Transverse colon (tissue), 4 donors: ENCODE results near the gene KCNJ16. TPM values are rescaled to one million over a fixed set of nuclear protein-coding genes. Genes with fewer than 3 reads are reported as not detected.

Experiments
- DNase-seq: peaks from one replicate; pipeline ENCODE4 v3.0.0-alpha.2; 2019
- H3K27ac ChIP-seq, 4 donors: fragments of 200-600 bp; sonication (generic); 2 replicates each; pipeline ENCODE4 v1.5.1; 2016 to 2018; ENCODE audit warnings: inconsistent platforms in 4 of 4
- H3K27me3 ChIP-seq: fragments of 200-600 bp; sonication (generic); 2 replicates; pipeline ENCODE4 v1.5.1; 2017; ENCODE audit warnings: inconsistent platforms
- H3K36me3 ChIP-seq, 4 donors: fragments of 200-600 bp; sonication (generic); 2 replicates each; pipeline ENCODE4 v1.5.1; 2017 to 2019; ENCODE audit warnings: inconsistent platforms in 4 of 4
- H3K4me1 ChIP-seq, 4 donors: fragments of 200-600 bp; sonication (generic); 2 replicates each; pipeline ENCODE4 v1.5.1; 2017 to 2020; ENCODE audit warnings: inconsistent platforms in 4 of 4
- H3K4me3 ChIP-seq, 4 donors: fragments of 200-600 bp; sonication (generic); 1 replicate in 1 of 4; 2 replicates in 3 of 4; pipeline versions ENCODE4 v1.5.1 to v1.6.1; 2017 to 2019; ENCODE audit warnings: inconsistent platforms in 4 of 4
- H3K9me3 ChIP-seq, 2 donors: fragments of 200-600 bp; sonication (generic); 2 replicates each; pipeline ENCODE4 v1.5.1; 2017 to 2019; ENCODE audit warnings: inconsistent platforms in 2 of 2
- EP300 ChIP-seq: sonication (generic); formaldehyde crosslinking; IDR thresholded peaks from one replicate; pipeline ENCODE4 v1.6.1; 2017; ENCODE audit warnings: antibody characterized with exemption, low read depth
- POLR2A ChIP-seq: fragments of 450-650 bp; IDR thresholded peaks from one replicate; pipeline ENCODE4 v1.6.1; 2016; ENCODE audit warnings: antibody characterized with exemption, mild to moderate bottlenecking, moderate library complexity
- POLR2AphosphoS5 ChIP-seq, 3 donors: sonication (generic); formaldehyde crosslinking; IDR thresholded peaks; one replicate each; pipeline ENCODE4 v1.6.1; 2016; ENCODE audit warnings: antibody characterized with exemption in 3 of 3
- WGBS, 2 donors: methylation state at CpG; one replicate each; pipeline ENCODE4 v1.1.5; 2018; ENCODE audit warnings: low coverage in 1 of 2; 5-methylcytosine and 5-hydroxymethylcytosine counted together
- in situ Hi-C, 4 donors: fragments of 200-750 bp; cut with MboI; loops; one replicate each; pipeline versions ENCODE4 v1.15.0 to v1.15.1; 2017; ENCODE audit warnings: low sequenced_read_pairs in 3 of 4, low pct_ligation_motif_present in 1 of 4, low pct_unique_long_range_greater_than_20kb in 1 of 4
- intact Hi-C: fragments of 100-400 bp; cut with DNase I; formaldehyde crosslinking; loops from one replicate; pipeline ENCODE4 v1.15.1; 2023; ENCODE audit warnings: low total_unique reads
- total RNA-seq, 4 donors: library from RNA; depleted of rRNA; stranded (reverse); fragments of >200 nt; gene quantifications; one replicate each; pipeline ENCODE4 v1.1.0, GENCODE V29; 2016
- TF ChIP-seq, protein P1 (sequence below), 5 experiments: fragments of 200-600 bp in 3 of 5; fragments of 450-650 bp in 2 of 5; sonication (generic) in 3 of 5; IDR thresholded peaks; 1 replicate in 2 of 5; 2 replicates in 3 of 5; pipeline ENCODE4 v1.5.1; 2016 to 2017; ENCODE audit warnings: antibody characterized with exemption in 5 of 5, inconsistent platforms in 3 of 5, mild to moderate bottlenecking in 2 of 5, moderate library complexity in 1 of 5

Gene KCNJ16
- total RNA-seq, 4 donors from 2014 or later = 0.27 TPM; not detected in 3

DNA sequence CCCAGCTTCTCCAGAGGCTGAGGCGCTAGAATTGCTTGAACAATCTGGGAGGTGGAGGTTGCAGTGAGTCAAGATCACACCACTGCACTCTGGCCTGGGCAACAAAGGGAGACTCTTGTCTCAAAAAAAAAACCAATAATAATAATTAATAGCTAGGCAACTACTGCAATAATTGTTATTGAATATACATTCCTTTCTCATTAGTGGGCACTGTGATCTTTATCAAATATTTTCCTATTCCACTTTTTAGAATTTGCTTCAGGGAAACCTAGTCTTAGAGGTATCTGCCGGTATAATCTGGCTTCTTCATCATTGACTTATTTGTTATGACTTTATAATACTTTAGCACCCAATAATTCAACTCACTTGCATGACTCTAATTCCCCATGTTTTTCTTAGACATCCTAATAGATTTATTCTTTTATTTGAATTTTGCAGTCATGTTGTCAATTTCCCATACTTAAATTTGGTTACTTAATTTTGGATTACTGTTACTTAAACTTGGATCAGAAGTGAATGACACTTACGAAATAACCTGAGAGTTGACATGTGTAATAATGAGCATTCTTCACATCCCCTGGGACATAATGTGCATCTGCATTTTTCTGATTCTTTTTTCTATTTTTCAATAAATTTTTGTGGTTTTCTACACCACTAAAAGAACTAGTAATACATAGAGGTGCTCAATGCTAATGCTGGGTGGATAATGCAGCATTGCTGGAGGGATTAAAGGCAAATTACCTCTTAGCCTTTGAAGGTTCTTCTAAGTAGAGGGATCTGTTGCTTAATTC lies 25.0 kb upstream of the KCNJ16 start:
- Histone ChIP-seq H3K27me3 (no peaks in the 10 kb centered on the region), H3K4me3 (no peak overlapping the region), H3K4me1 (peaks cover 0 to 24% (median 1%) of the 10 kb centered on the region in 4 donors), H3K27ac (no peak overlapping the region), H3K9me3 (no peaks in the 10 kb centered on the region), H3K36me3 (no peaks in the 10 kb centered on the region)
- in situ Hi-C loops = no loop called here
- DNase-seq = no peak
- TF ChIP-seq POLR2AphosphoS5 (IDR thresholded peaks at IDR 0.05) = no peak
- intact Hi-C loops = no loop called here
- WGBS, 2 donors = 87 to 100% methylated on average over 3 of the region's 3 CpGs

DNA sequence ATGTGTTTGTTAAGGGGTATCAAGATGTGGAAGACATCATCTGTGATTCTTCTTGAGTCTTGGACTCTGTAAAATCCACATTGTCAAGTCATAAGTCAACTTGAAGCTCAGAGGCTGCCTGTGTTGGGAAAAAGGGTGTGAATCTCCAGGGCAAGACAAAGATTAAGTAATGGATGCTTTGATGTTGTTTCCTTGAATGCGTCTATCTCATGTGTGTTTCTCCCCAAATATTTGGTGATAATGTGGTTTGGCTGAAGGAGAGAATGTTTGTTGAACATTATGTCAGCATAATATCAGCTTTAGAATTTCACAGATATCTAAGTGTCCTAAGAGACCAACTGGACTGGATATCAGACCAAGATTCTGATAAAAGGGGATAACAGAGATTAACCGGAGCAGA lies 24.1 kb upstream of the KCNJ16 start:
- H3K4me1 ChIP-seq = peaks cover 0 to 24% (median 1%) of the 10 kb centered on the region in 4 donors
- intact Hi-C loops (no loop called here), in situ Hi-C loops (no loop called here)
- no peak overlapping the region for H3K4me3 ChIP-seq
- H3K27me3 ChIP-seq = no peaks in the 10 kb centered on the region
- 76 to 87% methylated on average over 2 of the region's 2 CpGs for WGBS, 2 donors
- no peaks in the 10 kb centered on the region for H3K9me3 ChIP-seq
- TF ChIP-seq, protein P1, sequence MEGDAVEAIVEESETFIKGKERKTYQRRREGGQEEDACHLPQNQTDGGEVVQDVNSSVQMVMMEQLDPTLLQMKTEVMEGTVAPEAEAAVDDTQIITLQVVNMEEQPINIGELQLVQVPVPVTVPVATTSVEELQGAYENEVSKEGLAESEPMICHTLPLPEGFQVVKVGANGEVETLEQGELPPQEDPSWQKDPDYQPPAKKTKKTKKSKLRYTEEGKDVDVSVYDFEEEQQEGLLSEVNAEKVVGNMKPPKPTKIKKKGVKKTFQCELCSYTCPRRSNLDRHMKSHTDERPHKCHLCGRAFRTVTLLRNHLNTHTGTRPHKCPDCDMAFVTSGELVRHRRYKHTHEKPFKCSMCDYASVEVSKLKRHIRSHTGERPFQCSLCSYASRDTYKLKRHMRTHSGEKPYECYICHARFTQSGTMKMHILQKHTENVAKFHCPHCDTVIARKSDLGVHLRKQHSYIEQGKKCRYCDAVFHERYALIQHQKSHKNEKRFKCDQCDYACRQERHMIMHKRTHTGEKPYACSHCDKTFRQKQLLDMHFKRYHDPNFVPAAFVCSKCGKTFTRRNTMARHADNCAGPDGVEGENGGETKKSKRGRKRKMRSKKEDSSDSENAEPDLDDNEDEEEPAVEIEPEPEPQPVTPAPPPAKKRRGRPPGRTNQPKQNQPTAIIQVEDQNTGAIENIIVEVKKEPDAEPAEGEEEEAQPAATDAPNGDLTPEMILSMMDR (IDR thresholded peaks at IDR 0.05) = no peak
- TF ChIP-seq POLR2A (no peak), EP300 (no peak), POLR2AphosphoS5 (IDR thresholded peaks at IDR 0.05) (no peak)
- no peaks in the 10 kb centered on the region for H3K36me3 ChIP-seq
- no peak for DNase-seq
- H3K27ac ChIP-seq = no peak overlapping the region

- intact Hi-C loops (no loop called here), in situ Hi-C loops (no loop called here)
- DNase-seq = no peak
- Histone ChIP-seq H3K9me3 (no peaks in the 10 kb centered on the region), H3K4me1 (peaks cover 0 to 8% (median 1%) of the 10 kb centered on the region in 4 donors), H3K27ac (no peak overlapping the region), H3K4me3 (no peak overlapping the region), H3K36me3 (no peaks in the 10 kb centered on the region), H3K27me3 (no peaks in the 10 kb centered on the region)
- TF ChIP-seq POLR2A (no peak), POLR2AphosphoS5 (IDR thresholded peaks at IDR 0.05) (no peak), EP300 (no peak)
- TF ChIP-seq, protein P1 (IDR thresholded peaks at IDR 0.05) = no peak
- WGBS, 2 donors = 50 to 53% methylated on average over 13 of the region's 13 CpGs
These were observed 21.5 kb upstream of the KCNJ16 start for GRCh38 chr17:70053241-70054234.

DNA sequence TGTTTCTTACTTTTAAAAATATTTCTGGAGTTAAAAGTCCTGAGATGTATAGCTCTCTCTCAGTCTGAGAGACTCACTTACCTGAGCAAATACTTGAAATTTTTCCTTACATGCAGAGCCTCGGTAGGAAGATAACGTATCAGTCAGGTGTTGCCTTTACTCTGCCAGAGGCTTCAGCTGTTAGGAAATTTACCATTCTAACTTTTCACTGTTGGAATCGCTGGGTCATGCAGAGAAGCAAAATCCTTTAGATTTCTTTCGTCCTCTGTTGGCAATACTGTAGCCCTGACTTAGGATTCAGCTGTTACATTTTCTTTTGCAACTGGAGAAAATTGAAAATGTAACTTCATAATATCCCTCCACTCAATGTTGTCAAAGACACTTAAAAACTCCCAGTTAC lies 20.0 kb upstream of the KCNJ16 start:
- Histone ChIP-seq H3K27me3 (no peaks in the 10 kb centered on the region), H3K27ac (no peak overlapping the region), H3K4me3 (no peak overlapping the region), H3K9me3 (no peaks in the 10 kb centered on the region), H3K36me3 (no peaks in the 10 kb centered on the region), H3K4me1 (peaks cover 0 to 8% (median 1%) of the 10 kb centered on the region in 4 donors)
- WGBS, 2 donors = 83 to 88% methylated on average over 4 of the region's 4 CpGs
- DNase-seq = no peak
- TF ChIP-seq EP300 = no peak
- TF ChIP-seq, protein P1 (IDR thresholded peaks at IDR 0.05) = no peak
- TF ChIP-seq POLR2A = no peak
- TF ChIP-seq POLR2AphosphoS5 (IDR thresholded peaks at IDR 0.05) = no peak
- in situ Hi-C loops = no loop called here
- intact Hi-C loops = no loop called here
